GM19043 (cell line): Measurements from ENCODE around the gene LRRC4.

Experiments used
- ATAC-seq: cut with Tn5 transposase; IDR thresholded peaks from one replicate; pipeline ENCODE4 v1.9.1; 2021; ENCODE audit warnings: low read depth; ENCODE audit not compliant: unreplicated experiment

Gene LRRC4, protein sequence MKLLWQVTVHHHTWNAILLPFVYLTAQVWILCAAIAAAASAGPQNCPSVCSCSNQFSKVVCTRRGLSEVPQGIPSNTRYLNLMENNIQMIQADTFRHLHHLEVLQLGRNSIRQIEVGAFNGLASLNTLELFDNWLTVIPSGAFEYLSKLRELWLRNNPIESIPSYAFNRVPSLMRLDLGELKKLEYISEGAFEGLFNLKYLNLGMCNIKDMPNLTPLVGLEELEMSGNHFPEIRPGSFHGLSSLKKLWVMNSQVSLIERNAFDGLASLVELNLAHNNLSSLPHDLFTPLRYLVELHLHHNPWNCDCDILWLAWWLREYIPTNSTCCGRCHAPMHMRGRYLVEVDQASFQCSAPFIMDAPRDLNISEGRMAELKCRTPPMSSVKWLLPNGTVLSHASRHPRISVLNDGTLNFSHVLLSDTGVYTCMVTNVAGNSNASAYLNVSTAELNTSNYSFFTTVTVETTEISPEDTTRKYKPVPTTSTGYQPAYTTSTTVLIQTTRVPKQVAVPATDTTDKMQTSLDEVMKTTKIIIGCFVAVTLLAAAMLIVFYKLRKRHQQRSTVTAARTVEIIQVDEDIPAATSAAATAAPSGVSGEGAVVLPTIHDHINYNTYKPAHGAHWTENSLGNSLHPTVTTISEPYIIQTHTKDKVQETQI

DNA sequence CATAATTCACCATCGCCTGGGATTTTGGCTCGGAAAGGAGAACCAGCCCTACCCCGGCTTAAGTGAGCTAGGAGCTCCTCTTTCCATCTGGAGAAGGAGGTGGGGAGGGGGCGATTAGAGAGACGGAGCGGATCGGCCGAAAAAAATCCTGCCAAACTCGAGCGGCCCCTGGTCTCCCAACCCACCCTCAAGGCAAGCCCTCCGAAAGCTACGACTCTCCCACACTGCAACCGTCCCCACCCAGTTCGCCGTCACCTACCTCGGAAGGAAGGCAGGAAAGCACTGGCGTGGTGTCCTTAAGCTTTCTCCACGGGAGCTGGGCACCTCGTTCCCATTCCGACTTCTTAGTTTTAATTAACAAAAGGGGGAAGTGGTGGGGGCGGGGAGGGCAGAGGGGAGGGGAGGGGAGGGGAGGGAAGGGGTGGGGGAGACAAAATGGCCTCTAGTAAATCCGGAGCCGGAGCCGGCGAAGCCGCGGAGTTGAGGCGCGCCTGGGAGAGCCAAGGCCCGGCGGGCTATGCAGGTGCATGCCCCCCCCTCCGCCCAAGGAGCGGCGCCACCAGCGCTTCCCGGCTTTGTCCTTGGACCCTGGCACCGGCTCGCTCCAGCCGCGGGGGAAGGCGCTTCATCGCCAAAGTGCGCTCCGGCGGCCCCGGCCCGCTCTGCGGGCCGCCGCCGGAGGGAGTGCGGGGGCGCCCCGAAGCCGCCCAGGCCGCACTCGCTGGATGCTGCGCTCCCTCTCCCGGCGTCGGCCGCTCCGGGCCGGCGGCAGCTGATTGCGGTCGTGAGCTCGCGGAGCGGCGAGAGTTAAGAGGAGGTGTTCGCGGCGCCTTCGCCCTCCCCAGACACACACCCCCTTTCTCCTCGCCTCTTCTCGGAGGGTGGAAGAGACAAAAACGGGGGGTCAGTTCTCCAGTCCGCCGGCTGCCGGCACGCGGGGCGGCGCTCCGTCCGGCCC lies at the start of gene LRRC4:
TSS of gene LRRC4 (minus strand) at position 784 of the 958 bp plus-strand sequence. CDS start 797 bp downstream, outside the sequence.
- peak; percentile 40 for ATAC-seq

DNA sequence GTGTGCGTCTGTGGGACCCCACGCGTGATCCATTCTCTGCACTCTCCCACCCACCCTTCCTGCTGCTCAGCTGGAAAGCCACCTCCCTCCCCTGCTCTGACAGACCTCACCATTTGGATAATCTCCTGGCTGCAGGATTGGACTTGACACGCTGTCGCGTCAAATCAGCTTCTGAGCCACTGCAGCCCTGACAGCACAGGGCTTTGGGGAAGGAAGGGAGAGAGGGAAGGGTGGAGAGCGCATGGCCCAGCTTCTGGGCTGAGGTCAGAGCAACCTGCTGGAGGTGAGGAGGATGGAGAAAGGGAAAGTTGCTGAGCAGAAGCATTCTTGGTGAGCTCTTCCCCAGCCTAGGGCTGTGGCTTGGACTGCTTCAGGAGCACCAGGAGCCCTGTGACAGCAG lies 48.9 kb upstream of the LRRC4 start:
- no peak for ATAC-seq

DNA sequence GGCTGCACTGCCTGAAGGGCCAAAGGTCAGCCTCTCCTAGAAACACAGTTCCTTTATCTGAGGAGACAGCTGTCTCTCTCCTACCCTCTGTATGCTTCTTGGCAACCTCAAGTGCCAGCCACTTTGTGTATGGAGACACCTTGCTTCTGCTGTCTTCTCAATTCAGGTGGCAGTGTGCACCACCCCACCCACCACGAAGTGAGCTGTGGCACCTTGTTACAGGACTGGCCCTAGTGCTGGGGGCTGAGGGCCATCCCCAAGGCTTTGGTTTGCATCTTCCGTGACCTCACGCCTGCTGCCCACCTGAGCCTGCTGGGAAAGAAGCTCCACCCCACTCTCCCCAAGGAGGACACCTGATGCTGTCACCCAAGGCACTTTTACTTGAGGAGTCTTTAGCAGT lies 47.1 kb upstream of the LRRC4 start:
- ATAC-seq: no peak

DNA sequence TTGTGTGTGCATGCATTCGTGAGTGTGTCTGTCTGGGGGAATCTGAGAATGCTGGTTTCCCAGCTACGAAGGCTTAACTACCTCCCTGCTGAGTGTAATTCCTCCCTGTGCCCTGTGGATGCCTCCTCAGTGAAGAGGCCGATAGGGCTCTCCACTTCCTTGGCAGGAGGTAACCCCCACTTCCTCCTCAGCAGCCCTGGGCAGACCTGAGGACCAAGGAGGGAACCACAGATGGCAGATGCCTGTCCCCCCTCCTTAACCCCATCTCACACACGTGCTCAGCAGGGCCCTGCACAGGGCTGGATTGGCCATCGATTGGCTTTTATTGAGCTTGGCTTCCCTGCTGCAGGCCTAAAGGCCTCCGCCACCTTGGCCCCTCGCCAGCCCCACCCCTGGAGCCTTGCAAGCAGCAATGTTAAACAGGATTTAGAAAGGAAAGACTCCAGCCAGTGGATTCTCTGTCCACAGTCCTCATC lies 45.6 kb upstream of the LRRC4 start:
- no peak for ATAC-seq

DNA sequence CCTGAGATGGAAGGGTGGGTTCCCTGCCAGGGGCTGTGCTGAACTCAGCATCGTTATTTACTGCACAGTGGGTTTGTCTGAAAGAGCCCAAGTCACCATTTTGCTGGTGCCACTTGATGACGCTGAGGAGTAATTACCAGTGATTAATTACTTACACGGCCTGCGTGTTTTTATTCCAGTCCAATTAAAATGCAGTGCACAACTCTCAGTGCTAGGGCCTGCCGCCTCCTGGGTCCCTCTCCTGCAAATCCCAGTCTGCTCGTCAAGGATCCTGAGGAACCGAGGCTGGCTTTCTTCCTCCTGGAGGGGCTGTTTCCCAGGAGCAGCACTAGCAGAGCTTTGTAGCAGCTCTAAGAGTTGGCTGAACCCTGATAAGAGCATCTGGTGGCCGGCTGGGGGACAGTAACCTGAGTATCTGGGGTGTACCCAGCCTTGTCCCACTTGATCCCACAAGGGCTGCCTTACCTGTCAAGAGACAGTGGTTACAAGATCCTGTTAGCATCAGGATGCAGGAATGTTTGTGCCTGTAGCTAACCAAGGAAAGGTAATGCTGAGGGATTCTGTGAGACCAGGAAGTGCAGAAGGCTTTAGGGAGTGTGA lies 45.1 kb upstream of the LRRC4 start:
- ATAC-seq: no peak

DNA sequence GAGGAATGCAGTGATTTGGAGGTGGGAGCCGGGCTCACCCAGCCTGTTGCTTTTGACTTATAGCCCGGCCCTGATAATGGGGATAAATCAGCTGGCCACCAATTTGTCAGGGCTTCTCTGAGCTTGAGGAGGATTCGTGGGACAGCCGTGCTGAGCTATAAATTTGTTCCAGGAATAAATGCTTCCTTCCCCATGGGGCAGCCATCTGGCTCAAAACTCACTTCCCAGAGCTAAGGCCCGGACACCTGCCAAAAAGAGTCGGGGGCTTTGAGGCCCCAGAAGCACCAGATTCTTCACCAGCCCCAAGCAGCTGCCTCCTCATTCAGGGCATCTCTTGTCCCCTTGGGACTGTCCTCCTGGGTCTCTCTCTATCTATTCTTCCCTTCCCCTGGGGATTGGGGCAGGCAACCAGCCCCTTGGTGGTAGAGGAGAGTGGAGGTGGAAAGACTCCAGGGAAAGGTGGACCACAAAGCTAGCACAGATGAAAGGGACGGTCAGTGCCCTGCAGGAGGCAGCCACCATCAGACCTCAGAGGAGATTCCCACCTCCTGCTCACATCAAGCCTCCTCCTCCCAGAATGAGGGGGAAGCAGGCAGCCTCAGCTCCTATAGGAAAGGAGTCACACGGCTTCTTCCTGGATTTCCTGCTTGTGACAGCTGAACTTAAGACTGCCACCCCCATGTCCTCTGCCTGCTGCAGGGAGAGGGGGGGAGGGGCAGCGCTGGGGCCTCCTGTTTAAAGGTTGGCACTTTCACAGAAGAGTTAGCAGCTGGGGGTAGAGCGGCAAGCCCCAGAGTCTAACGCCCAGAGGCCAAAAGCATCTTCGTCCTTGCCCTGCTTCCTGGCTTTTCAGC lies 44.2 kb upstream of the LRRC4 start:
- ATAC-seq: no peak

DNA sequence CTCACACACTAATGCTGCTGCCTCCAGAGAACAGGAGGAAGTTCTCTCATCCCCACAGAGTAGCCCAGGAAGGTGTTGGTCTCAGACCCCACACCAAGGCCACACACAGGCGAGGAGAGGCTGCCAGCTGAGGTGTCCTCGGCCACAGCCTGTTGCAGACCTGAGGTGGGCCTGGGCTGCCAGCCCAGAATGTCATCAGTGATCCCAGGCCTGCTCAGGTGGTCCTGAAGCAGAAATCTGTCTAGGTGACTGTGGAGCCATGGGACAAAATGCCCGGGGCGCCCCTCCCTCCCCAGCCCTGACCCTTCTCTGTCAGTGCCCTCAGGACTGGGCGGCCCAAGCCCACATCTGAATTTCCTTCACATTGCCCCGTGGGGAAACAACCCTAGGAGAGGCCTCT lies 43.5 kb upstream of the LRRC4 start:
- ATAC-seq: no peak

DNA sequence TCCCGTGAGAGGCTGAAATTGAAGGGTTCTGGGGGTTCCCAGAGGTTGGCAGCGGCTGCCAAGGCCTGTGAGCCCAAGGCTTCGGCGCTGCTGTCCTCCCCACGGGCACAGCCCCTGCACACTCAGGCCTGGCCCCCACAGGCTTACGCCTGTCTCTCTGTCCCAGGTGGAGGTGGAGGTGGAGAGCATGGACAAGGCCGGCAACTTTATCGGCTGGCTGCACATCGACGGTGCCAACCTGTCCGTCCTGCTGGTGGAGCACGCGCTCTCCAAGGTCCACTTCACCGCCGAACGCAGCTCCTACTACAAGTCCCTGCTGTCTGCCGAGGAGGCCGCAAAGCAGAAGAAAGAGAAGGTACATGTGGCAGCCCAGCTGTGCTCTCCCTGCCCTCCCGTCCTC lies 43.1 kb upstream of the LRRC4 start:
- ATAC-seq: no peak

DNA sequence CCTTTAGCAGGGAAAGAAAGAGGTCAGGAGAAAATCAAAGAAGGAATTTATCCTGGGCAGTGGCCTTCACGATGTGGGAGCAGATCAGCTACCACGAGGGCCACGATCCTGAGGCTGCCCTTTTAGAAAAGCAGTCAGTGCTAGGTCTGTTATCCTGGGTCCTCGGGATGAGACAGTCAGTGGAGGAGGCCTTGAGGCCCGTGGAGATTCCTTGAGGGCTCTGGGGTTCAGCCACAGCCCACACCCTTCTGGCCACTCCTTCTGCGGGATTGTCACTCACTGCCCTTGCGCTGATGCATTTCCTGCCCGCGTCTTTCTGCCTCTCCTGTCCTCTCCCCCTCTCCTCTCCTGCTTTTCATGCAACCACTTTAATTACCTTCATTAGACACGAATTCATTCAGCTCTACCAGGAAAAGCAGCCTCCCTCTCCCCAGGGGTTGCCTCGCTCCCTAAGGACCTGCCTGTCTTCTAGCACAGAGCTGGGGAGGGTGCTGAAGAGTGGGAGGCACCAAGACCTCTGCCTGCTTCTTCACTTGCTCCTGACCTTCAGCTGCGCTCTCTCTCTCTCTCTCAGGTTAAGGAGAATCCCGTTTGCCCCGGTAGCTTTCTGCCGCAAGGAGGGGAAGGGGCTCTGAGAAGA lies 42.6 kb upstream of the LRRC4 start:
- ATAC-seq: no peak

DNA sequence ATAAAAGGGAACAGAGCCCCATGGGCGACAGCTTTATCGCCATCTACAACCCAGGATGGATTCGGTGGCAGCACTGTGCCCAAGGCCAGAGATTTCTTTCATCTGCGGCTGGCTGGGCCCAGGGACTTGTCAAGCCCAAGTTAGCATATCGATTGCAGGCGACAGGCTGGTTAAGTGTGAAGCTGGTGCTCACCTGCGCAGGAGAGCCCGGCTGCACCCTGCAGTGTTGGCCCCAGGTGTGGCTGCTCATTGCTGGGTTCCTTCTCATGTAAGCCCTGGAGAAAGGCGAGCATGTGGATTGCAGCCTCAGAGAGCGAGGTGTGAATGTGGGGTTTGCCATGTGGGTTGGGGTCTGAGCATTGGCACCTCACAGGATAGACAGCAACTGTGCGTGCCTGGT lies 40.6 kb upstream of the LRRC4 start:
- ATAC-seq: no peak

DNA sequence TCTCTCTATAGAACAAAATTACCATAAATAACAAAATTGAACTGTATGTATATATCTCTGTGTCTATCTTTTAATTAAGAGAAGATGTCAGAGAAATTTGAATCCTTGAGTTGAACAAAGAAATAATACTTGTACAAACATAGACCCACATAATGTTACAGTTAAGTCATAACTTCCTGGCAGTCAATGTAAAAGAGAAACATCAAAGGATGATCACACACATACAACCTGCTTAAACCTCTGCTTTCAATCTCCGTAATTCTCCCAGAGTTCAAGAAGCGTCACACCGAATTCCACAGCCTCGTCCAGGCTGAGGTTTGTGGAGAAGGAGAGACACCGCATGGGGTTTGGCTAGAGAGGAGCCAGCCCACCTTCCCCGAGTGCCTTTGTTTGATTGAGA lies 40.1 kb upstream of the LRRC4 start:
- ATAC-seq: no peak

DNA sequence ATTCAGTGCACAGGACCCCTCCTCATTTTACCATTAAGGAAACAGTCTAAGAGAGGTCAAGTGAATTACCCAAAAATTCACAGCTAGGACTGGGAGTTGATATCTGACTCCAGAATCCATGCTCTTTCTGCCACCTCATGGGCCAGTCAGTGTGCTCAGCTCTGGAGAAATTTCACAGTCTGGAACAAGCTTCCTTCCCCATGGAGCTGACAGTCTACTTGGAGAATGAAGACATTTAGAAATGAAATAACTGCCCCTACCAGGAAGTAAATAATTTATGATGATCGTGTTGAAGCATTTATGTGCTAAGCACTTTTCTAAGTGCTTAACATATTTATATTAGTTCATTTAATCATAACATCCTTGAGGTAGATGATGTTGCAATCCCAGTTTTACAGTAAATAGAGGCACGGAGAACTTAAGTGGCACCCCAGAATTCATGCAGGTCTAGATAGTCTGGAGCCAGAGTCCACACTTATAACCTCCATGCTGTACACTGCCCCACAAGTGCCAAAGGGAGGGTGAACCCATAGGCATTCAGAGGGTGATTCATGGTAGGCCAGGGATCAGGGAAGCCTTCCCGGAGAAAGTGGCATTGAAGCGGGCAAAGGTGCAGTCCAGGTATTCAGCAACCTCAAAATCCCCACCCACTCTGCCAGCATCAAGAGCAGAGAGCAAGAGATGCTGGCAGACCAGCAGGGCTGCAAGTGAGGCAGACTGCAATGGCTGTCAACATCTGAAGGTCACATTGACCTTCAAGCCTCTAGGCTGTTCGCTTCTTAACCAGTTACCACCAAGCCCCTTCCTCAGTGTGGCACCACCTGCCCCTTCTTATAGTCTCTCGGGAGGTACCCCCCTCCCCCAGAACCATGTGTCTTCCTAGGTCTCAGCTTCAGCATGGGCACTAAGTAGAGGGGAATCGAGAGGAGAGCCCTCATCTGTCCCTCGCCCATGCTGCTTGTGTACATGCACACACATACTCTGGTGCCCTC lies 38.4 kb upstream of the LRRC4 start:
- no peak for ATAC-seq

DNA sequence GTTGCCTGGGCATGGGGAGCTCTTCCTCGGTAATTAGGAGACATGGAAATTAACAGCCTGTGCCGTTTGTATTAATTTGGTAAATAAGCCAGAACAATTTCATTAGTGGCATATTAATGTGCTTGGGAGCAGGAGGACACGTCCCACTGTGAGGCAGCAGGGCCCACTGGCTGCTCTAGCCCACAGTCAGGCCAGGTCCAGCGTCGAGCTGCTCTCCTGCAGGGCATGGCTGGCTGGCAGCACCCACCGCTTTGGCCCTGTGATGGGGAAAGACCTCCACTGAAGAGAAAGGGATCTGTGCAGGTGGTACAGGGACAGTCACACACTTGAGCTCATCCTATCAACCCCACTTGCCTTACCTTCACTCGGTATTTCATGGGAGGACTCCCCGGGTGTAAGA lies 37.5 kb upstream of the LRRC4 start:
- no peak for ATAC-seq

DNA sequence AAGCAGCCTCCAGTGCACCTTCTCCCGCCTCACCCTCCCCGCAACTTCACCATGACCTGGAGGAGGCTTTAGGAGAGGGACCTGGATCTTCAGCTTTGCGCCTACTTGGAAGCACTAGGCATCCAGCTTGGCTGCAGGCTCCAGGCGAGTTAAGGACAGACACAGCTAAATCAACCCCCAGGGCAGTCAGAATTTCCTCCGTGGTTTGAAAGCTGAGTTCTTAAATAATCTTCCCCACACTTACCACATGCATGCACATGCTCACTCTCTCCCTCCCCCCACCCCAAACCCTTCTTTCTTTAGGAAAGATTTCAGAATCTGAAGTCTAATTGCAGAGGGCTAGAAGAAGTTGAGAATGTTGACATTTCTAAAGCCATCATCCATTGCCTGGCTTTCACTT lies 36.7 kb upstream of the LRRC4 start:
- no peak for ATAC-seq

DNA sequence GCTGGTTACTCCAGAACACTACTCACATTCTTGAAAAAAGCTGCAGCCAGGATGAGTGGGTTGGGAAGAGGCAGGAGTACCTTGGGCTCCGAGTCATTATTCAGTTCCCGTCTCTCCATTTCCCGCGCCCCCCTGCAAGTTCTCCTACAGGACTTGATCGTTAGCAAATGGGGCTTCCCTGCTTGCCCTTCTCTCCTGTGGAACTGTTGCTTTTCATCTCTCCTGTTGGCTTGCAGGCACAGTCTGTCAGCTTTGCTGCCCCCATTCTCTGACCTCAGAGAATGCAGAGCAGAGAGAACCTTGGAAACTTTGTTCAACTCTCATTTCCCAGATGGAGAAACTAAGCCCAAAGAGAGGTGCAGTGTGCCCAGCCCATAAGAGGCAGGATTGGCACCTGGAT lies 35.6 kb upstream of the LRRC4 start:
- no peak for ATAC-seq

DNA sequence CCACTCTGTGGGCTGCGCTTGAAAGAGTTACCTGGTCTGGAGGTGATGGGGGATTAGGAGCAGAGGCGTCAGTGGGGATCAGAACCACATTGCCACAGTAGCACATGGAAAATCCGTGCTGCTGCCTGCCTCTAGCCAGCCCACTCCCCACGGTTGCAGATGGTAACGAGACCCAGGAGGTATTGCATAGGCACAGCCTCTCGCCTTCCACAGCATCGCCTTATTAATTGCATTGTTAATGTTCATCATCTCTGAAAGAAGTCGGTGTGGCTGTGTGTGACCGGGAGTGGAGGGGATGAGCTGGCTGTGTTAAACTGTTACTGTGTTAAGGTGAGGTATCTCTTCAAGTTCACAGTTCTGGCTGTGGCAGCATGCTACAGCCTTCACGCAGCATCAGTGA lies 35.2 kb upstream of the LRRC4 start:
- no peak for ATAC-seq

DNA sequence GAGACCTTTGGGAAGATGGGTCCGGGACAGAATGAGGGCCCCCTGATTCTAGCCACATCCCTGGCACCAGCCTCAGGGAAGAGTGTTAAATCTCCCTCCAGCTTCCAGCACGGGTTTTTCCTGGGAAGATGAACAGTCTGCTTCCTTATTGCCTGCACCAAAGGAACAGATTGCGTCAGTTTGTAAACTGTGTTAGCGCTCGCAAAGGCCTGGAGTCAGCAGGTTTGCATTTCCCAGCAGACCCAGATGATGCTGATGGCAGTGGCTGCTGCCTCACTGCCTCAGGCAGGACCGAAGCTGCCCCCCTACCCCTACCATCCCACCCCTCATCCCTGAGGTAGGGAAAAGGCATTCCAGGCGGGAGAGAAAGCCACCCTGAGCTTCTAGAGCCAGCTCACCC lies 34.6 kb upstream of the LRRC4 start:
- no peak for ATAC-seq

DNA sequence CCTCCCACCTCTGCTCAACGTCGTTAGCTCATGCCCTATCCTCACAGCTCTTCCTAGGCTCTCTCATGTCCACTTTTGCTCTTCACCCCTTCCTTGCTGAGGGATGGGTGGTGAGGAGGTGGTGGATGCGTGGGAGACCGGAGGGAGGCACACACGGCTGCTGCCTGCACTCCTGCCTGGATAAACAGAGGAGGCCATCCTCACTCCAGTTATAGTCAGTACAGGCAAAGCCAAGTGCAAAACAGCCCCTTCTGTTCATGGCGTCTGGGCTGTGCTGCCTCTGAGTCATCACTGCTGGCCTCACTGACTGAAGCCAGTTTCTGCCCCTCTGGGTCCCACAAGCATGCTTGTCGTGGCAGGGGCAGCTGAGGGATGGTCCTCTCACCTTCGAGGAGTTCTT lies 31.9 kb upstream of the LRRC4 start:
- ATAC-seq: no peak
